CD8-positive, alpha-beta memory T cell (primary cell): ENCODE data around the gene PRUNE2. TPM values are rescaled to one million over a fixed set of nuclear protein-coding genes. Genes with fewer than 3 reads are reported as not detected.
"Not testable (repeated sequence)": the region's sequence is repeated elsewhere in the genome, so short reads cannot be mapped to it uniquely, and the experiment has no call there.

Experiments used
- CTCF ChIA-PET: fragments of 350-600 bp; sonication (Branson Sonifier 250); formaldehyde crosslinking; loops from one replicate; lab custom pipeline; 2021; ENCODE audit warnings: antibody characterized with exemption; lab: Charles Lee
- POLR2A ChIA-PET: fragments of 350-600 bp; sonication (Branson Sonifier 250); formaldehyde crosslinking; loops from one replicate; lab custom pipeline; 2021; ENCODE audit warnings: antibody characterized with exemption; lab: Charles Lee
- DNase-seq, 5 donors: peaks; one replicate each; pipeline versions ENCODE4 v3.0.0 to v3.0.0-alpha.2; 2020 to 2022; ENCODE audit warnings: mixed read lengths in 1 of 5
- H3K27ac ChIP-seq: one replicate; pipeline ENCODE4 v1.7.0; 2013; ENCODE audit warnings: low read depth, mild to moderate bottlenecking, low read length, moderate library complexity
- H3K27me3 ChIP-seq: 2 replicates; pipeline ENCODE4 v1.7.0; 2013; ENCODE audit warnings: low read length, mild to moderate bottlenecking; ENCODE audit not compliant: insufficient read depth, poor library complexity, severe bottlenecking
- H3K36me3 ChIP-seq: 2 replicates; pipeline ENCODE4 v1.7.0; 2013; ENCODE audit warnings: mild to moderate bottlenecking, low read length, moderate library complexity; ENCODE audit not compliant: insufficient read depth
- H3K4me1 ChIP-seq: 2 replicates; pipeline ENCODE4 v1.7.0; 2013; ENCODE audit warnings: mild to moderate bottlenecking, low read length, moderate library complexity; ENCODE audit not compliant: insufficient read depth
- H3K4me3 ChIP-seq: 2 replicates; pipeline ENCODE4 v1.7.0; 2013; ENCODE audit warnings: mild to moderate bottlenecking, low read length
- H3K9me3 ChIP-seq: 2 replicates; pipeline ENCODE4 v1.7.0; 2013; ENCODE audit warnings: mild to moderate bottlenecking, low read length
- H3K27ac Mint-ChIP-seq, 8 donors: one replicate each; pipeline ENCODE4 v1.8.0; 2020 to 2021; ENCODE audit warnings: mixed read lengths in 8 of 8, mild to moderate bottlenecking in 6 of 8, inconsistent platforms in 3 of 8, moderate library complexity in 3 of 8
- H3K27me3 Mint-ChIP-seq, 2 donors: one replicate each; pipeline ENCODE4 v1.8.0; 2020 to 2021; ENCODE audit warnings: mixed read lengths in 2 of 2, mild to moderate bottlenecking in 1 of 2, moderate library complexity in 1 of 2
- H3K36me3 Mint-ChIP-seq, 3 donors: one replicate each; pipeline ENCODE4 v1.8.0; 2020 to 2021; ENCODE audit warnings: mixed read lengths in 3 of 3, inconsistent platforms in 1 of 3, mild to moderate bottlenecking in 1 of 3
- H3K4me1 Mint-ChIP-seq, 3 donors: one replicate each; pipeline ENCODE4 v1.8.0; 2020 to 2021; ENCODE audit warnings: mixed read lengths in 3 of 3, inconsistent platforms in 1 of 3, mild to moderate bottlenecking in 1 of 3
- H3K4me3 Mint-ChIP-seq, 7 donors: one replicate each; pipeline ENCODE4 v1.8.0; 2020 to 2021; ENCODE audit warnings: mixed read lengths in 7 of 7, mild to moderate bottlenecking in 6 of 7, moderate library complexity in 4 of 7, inconsistent platforms in 2 of 7
- H3K9me3 Mint-ChIP-seq, 5 donors: one replicate each; pipeline ENCODE4 v1.8.0; 2020 to 2022; ENCODE audit warnings: mixed read lengths in 5 of 5, mild to moderate bottlenecking in 3 of 5, moderate library complexity in 2 of 5, inconsistent platforms in 1 of 5
- polyA plus RNA-seq: library from polyadenylated mRNA; unstranded; fragments of 300-500 nt; fragmentation: Illumina TruSeq; gene quantifications from one replicate; pipeline ENCODE4 v1.2.3, GENCODE V29; 2021
- total RNA-seq, 2 experiments: library from RNA; stranded (reverse); gene quantifications; one replicate each; pipeline ENCODE4 v1.2.3, GENCODE V29; 2021

Gene PRUNE2
- total and polyA plus RNA-seq, 3 experiments from 2014 or later: 0.21 to 0.53 (median 0.48) TPM

DNA sequence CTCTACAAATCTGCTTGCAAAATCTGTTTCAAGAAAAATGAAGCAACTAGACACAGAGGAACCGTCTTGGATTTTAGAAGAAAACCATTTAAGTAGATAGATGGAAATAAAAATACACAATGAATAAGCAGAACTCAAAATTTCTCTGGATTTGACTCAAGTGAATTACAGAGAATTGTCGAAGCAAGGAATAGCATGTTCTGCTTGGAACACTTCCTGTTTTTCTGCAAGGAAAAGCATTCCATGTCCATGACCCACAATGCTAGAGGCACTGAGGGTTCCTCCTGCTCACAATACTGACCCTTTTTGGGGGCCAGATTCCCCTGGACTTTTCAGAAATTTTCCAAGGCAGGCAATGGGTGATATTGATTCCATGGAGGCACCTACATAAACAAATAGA is 29.8 kb downstream of the PRUNE2 start:
- H3K27me3 Mint-ChIP-seq: peaks cover 4 to 11% of the 10 kb centered on the region in 2 donors
- H3K4me1 ChIP-seq: no peaks in the 10 kb centered on the region
- H3K9me3 ChIP-seq: no peaks in the 10 kb centered on the region
- no peak overlapping the region for H3K4me3 ChIP-seq
- ChIA-PET CTCF (interaction anchor here (0.7 kb wide), 1 partner anchor 12 kb away, joined by 3 read pairs; no protein-coding TSS in a partner anchor), POLR2A (no interaction called here)
- no peaks in the 10 kb centered on the region for H3K9me3 Mint-ChIP-seq
- H3K4me3 Mint-ChIP-seq: no peak overlapping the region
- no peaks in the 10 kb centered on the region for H3K27me3 ChIP-seq
- H3K27ac Mint-ChIP-seq: no peak overlapping the region
- no peak for DNase-seq
- H3K36me3 ChIP-seq: no peaks in the 10 kb centered on the region
- no peak overlapping the region for H3K27ac ChIP-seq
- no peaks in the 10 kb centered on the region for H3K36me3 Mint-ChIP-seq
- H3K4me1 Mint-ChIP-seq: no peaks in the 10 kb centered on the region

GRCh38 chr9:76873821-76874220 is 32.1 kb downstream of the PRUNE2 start:
- Histone ChIP-seq H3K4me1 (no peaks in the 10 kb centered on the region), H3K27ac (no peak overlapping the region), H3K36me3 (no peaks in the 10 kb centered on the region), H3K9me3 (no peaks in the 10 kb centered on the region), H3K4me3 (no peak overlapping the region), H3K27me3 (no peaks in the 10 kb centered on the region)
- ChIA-PET CTCF (no interaction called here), POLR2A (no interaction called here)
- Mint-ChIP-seq H3K27me3 (peaks cover 4 to 20% of the 10 kb centered on the region in 2 donors), H3K9me3 (no peaks in the 10 kb centered on the region), H3K4me3 (no peak overlapping the region), H3K4me1 (no peaks in the 10 kb centered on the region), H3K27ac (no peak overlapping the region), H3K36me3 (no peaks in the 10 kb centered on the region)
- DNase-seq: no peak

DNA sequence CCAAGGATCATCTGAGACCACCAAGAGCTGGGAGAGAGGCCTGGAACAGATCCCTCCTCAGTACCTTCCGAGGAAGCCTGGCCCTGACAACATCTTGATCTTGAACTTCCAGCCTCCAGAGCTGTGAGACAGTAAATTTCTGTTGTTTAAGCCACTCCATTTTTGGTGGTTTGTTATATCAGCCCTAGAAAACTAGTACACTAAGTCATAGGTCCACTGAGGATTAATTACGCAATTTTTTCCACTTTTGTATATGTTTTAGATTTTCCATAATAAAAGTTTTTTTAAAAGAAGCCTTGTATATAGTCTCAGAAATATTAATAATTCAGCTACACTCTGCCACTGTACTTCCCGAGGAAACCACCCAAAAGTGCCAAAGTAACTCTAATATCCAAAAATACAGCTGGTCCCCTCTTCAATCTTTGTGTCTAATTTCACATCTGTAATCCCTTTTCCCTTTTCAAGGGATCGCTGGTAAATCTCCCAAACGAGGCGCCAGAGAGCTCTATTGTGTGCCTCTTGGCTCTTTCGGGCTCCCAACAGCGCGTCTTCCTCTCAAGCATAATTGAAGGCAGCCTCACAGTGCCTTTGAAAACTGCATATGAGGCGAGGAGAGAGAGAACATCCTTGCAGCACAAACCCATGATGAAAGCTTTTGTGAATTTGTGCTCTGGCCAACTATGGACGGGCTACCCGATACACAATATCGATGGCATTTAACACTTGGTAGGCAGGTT is 32.7 kb downstream of the PRUNE2 start:
- Histone ChIP-seq H3K36me3 (no peaks in the 10 kb centered on the region), H3K27me3 (no peaks in the 10 kb centered on the region), H3K9me3 (no peaks in the 10 kb centered on the region), H3K4me1 (no peaks in the 10 kb centered on the region), H3K4me3 (no peak overlapping the region), H3K27ac (no peak overlapping the region)
- no peak overlapping the region for H3K27ac Mint-ChIP-seq
- H3K36me3 Mint-ChIP-seq: no peaks in the 10 kb centered on the region
- DNase-seq: no peak
- ChIA-PET POLR2A (no interaction called here), CTCF (no interaction called here)
- H3K4me1 Mint-ChIP-seq: no peaks in the 10 kb centered on the region
- H3K27me3 Mint-ChIP-seq: peaks cover 4 to 26% of the 10 kb centered on the region in 2 donors
- no peaks in the 10 kb centered on the region for H3K9me3 Mint-ChIP-seq
- H3K4me3 Mint-ChIP-seq: no peak overlapping the region

DNA sequence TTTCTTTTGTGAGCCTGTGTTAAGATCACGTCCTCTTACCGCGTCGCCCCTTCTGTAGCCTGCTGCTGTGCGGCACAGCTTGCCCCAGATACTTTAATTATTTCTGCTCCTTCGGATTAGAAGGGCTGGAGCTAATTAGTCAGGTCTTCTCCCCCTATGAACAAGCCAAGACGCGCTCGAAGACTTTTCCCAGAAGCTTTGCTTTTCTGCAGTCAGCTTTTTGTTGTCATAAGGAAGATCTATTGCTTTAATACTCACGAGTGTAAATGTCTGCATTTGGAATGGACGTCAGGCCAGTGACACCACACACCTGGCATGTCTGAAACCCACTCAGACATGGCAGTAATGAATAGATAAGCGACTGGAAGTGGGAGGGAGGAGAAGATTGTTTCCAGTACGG is 37.0 kb downstream of the PRUNE2 start:
- peaks cover 11 to 33% of the 10 kb centered on the region in 2 donors for H3K27me3 Mint-ChIP-seq
- H3K4me1 Mint-ChIP-seq: peaks cover 0 to 3% (median 0%) of the 10 kb centered on the region in 3 donors
- H3K4me3 Mint-ChIP-seq: no peak overlapping the region

DNA sequence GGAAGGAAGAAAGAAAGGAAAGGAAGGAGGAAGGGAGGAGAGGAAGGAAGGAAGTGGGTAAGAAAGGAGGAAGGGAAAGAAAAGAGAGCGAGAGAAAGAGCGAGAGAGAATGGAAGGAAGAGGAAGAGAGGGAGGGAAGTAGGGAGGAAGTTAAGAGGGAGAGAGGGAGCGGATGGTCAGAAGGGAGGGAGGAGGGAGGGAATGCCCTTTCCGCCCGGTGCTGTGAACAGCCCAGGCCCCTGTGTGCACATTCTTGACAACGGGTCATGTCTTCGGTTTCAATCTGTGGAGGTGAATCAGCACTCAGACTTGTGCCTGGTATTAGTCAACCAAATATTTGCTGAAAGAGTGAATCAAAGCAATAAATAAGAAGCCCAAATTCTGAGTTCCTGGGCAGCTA is 39.2 kb downstream of the PRUNE2 start:
- no peak for DNase-seq
- H3K4me1 Mint-ChIP-seq: peaks cover 0 to 3% (median 0%) of the 10 kb centered on the region in 3 donors
- peaks cover 0 to 3% (median 0%) of the 10 kb centered on the region in 5 donors for H3K9me3 Mint-ChIP-seq

More for the DNA sequence above, 37.0 kb downstream of the PRUNE2 start:
- ChIA-PET CTCF (no interaction called here), POLR2A (no interaction called here)
- Mint-ChIP-seq H3K9me3 (peaks cover 0 to 3% (median 0%) of the 10 kb centered on the region in 5 donors), H3K36me3 (no peaks in the 10 kb centered on the region), H3K27ac (no peak overlapping the region)
- DNase-seq: no peak
- H3K4me3 ChIP-seq: no peak overlapping the region
- no peaks in the 10 kb centered on the region for H3K4me1 ChIP-seq
- no peaks in the 10 kb centered on the region for H3K9me3 ChIP-seq
- no peak overlapping the region for H3K27ac ChIP-seq
- no peaks in the 10 kb centered on the region for H3K27me3 ChIP-seq
- no peaks in the 10 kb centered on the region for H3K36me3 ChIP-seq

DNA sequence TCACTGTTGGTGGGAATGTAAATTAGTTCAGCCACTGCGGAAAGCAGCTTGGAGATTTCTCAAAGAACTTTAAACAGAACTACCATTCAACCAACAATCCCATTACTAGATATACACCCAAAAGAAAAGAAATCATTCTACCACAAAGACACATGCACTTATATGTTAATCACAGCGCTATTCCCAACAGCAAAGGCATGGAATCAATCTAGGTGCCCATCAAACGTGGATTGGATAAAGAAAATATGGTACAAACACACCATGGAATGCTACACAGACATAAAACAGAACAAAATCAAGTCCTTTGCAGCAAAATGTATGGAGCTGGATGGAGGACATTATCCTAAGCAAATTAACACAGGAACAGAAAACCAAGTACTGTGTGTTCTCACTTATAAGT is 42.1 kb downstream of the PRUNE2 start:
- no peak for DNase-seq
- CTCF ChIA-PET: no interaction called here
- Mint-ChIP-seq H3K27me3 (peaks cover 14 to 16% of the 10 kb centered on the region in 2 donors), H3K4me3 (no peak overlapping the region), H3K4me1 (peaks cover 0 to 3% (median 0%) of the 10 kb centered on the region in 3 donors), H3K27ac (no peak overlapping the region), H3K36me3 (no peaks in the 10 kb centered on the region), H3K9me3 (peaks cover 0 to 3% (median 0%) of the 10 kb centered on the region in 5 donors)
- Histone ChIP-seq H3K4me3 (no peak overlapping the region), H3K9me3 (no peaks in the 10 kb centered on the region), H3K27ac (no peak overlapping the region), H3K4me1 (no peaks in the 10 kb centered on the region), H3K27me3 (no peaks in the 10 kb centered on the region), H3K36me3 (no peaks in the 10 kb centered on the region)
- POLR2A ChIA-PET: no interaction called here

More for the DNA sequence above, 39.2 kb downstream of the PRUNE2 start:
- Histone ChIP-seq H3K4me3 (no peak overlapping the region), H3K27ac (no peak overlapping the region), H3K27me3 (no peaks in the 10 kb centered on the region), H3K36me3 (no peaks in the 10 kb centered on the region), H3K9me3 (no peaks in the 10 kb centered on the region), H3K4me1 (no peaks in the 10 kb centered on the region)
- Mint-ChIP-seq H3K27me3 (peaks cover 16 to 26% of the 10 kb centered on the region in 2 donors), H3K4me3 (no peak overlapping the region), H3K27ac (no peak overlapping the region), H3K36me3 (no peaks in the 10 kb centered on the region)
- CTCF ChIA-PET: no interaction called here
- POLR2A ChIA-PET: no interaction called here

GRCh38 chr9:76859860-76860259 is 46.1 kb downstream of the PRUNE2 start:
- H3K4me3 ChIP-seq: no peak overlapping the region
- CTCF ChIA-PET: no interaction called here
- Mint-ChIP-seq H3K9me3 (peaks cover 0 to 8% (median 0%) of the 10 kb centered on the region in 5 donors), H3K4me3 (no peak overlapping the region), H3K36me3 (no peaks in the 10 kb centered on the region), H3K27me3 (peaks cover 3 to 6% of the 10 kb centered on the region in 2 donors), H3K27ac (no peak overlapping the region), H3K4me1 (no peaks in the 10 kb centered on the region)
- H3K27me3 ChIP-seq: no peaks in the 10 kb centered on the region
- POLR2A ChIA-PET: no interaction called here
- no peak for DNase-seq
- H3K4me1 ChIP-seq: no peaks in the 10 kb centered on the region
- no peaks in the 10 kb centered on the region for H3K9me3 ChIP-seq
- H3K36me3 ChIP-seq: no peaks in the 10 kb centered on the region
- no peak overlapping the region for H3K27ac ChIP-seq

DNA sequence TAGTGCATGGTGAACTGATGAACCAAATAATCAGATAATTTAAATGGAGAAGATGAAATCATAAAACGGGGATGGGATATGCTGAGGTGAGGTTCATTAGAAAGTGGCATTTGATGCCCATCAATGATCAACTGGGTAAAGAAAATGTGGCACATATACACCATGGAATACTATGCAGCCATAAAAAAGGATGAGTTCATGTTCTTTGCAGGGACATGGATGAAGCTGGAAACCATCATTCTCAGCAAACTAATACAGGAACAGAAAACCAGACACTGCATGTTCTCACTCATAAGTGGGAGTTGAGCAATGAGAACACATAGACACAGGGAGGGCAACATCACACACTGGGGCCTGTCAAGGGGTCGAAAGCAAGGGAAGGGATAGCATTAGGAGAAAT is 47.7 kb downstream of the PRUNE2 start:
- H3K4me3 Mint-ChIP-seq, H3K36me3 ChIP-seq, H3K27me3 Mint-ChIP-seq, H3K4me1 ChIP-seq, H3K4me1 Mint-ChIP-seq, H3K36me3 Mint-ChIP-seq, H3K27me3 ChIP-seq, H3K9me3 ChIP-seq, H3K27ac Mint-ChIP-seq, H3K9me3 Mint-ChIP-seq, POLR2A ChIA-PET, DNase-seq, CTCF ChIA-PET, H3K27ac ChIP-seq, H3K4me3 ChIP-seq: not testable (repeated sequence)
